Karpas-422 (cell line): ENCODE measurements around the gene RPL10. TPM values are rescaled to one million over a fixed set of nuclear protein-coding genes. Genes with fewer than 3 reads are reported as not detected.

Source experiments
- DNase-seq: peaks from one replicate; pipeline ENCODE4 v3.0.0-alpha.2; 2015
- H2AFZ ChIP-seq: fragments of 200-600 bp; sonication (generic); 2 replicates; pipeline ENCODE4 v1.6.1; 2014; ENCODE audit warnings: antibody characterized with exemption, low read length, mixed read lengths
- H3K27ac ChIP-seq: fragments of 200-600 bp; sonication (generic); 2 replicates; pipeline ENCODE4 v1.5.1; 2014; ENCODE audit warnings: mild to moderate bottlenecking, low read length, moderate library complexity
- H3K27me3 ChIP-seq: fragments of 200-600 bp; sonication (generic); 2 replicates; pipeline ENCODE4 v1.6.1; 2014; ENCODE audit warnings: low read length, mixed read lengths
- H3K36me3 ChIP-seq: fragments of 200-600 bp; sonication (generic); 2 replicates; pipeline ENCODE4 v1.6.1; 2014; ENCODE audit warnings: low read length, mixed read lengths; ENCODE audit not compliant: insufficient read depth
- H3K4me1 ChIP-seq: fragments of 200-600 bp; sonication (generic); 2 replicates; pipeline ENCODE4 v1.6.1; 2014; ENCODE audit warnings: mild to moderate bottlenecking, low read length, mixed read lengths
- H3K4me2 ChIP-seq: fragments of 200-600 bp; sonication (generic); 2 replicates; pipeline ENCODE4 v1.6.1; 2014; ENCODE audit warnings: low read length, low read depth, mild to moderate bottlenecking; ENCODE audit not compliant: poor library complexity, severe bottlenecking
- H3K4me3 ChIP-seq: fragments of 200-600 bp; sonication (generic); 2 replicates; pipeline ENCODE4 v1.5.1; 2014; ENCODE audit warnings: mild to moderate bottlenecking, antibody characterized with exemption, low read length, mixed read lengths
- H3K79me2 ChIP-seq: fragments of 200-600 bp; sonication (generic); 2 replicates; pipeline ENCODE4 v1.6.1; 2014; ENCODE audit warnings: mild to moderate bottlenecking, low read length, mixed read lengths
- H3K9ac ChIP-seq: fragments of 200-600 bp; sonication (generic); 2 replicates; pipeline ENCODE4 v1.6.0; 2014; ENCODE audit warnings: low read length
- H3K9me2 ChIP-seq: fragments of 200-600 bp; sonication (generic), shearing (Covaris generic); replicated peaks from 2 replicates; pipeline ENCODE4 v1.6.0; 2014; ENCODE audit warnings: mild to moderate bottlenecking, low read length, moderate library complexity; ENCODE audit not compliant: insufficient read depth
- H3K9me3 ChIP-seq: fragments of 300-700, 200-600 bp; sonication (generic); 2 replicates; pipeline ENCODE4 v1.6.1; 2014; ENCODE audit warnings: low read length, mixed read lengths
- H4K20me1 ChIP-seq: fragments of 200-600 bp; sonication (generic); 2 replicates; pipeline ENCODE4 v1.6.1; 2014; ENCODE audit warnings: mild to moderate bottlenecking, antibody characterized with exemption, low read length, low read depth; ENCODE audit not compliant: insufficient read depth
- total RNA-seq: library from RNA; depleted of rRNA; stranded (reverse); fragments of >200 nt; shearing (Covaris generic); gene quantifications from 2 replicates; pipeline ENCODE4 v1.2.3, GENCODE V29; 2014; ENCODE audit warnings: low replicate concordance

RPL10 gene
- total RNA-seq, 1 experiment from 2014 or later = 4,432 TPM

DNA sequence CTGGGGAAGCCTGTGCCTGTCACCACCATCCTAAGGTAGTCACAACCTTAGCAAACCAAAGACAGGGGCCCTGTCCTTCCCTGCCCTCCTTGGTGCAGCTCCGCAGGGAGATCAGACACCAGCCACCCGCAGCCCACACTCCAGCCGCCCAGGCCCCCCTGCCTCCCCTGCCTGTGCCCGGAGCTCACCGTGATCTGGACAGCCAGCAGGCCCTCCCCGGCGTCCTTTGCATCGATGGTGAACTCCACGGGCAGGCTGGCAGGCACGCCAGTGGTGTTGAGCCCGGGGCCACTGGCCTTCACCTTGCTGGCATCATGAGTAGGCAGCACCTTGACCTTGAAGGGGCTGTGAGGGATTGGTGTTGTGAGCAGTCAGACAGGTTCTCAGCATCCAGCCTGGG lies 40.2 kb upstream of the RPL10 start:
- H3K4me3 ChIP-seq = no peak overlapping the region
- H3K79me2 ChIP-seq = no peaks in the 10 kb centered on the region
- no peaks in the 10 kb centered on the region for H3K27me3 ChIP-seq
- H4K20me1 ChIP-seq = no peaks in the 10 kb centered on the region
- no peak overlapping the region for H3K27ac ChIP-seq
- no peak overlapping the region for H3K4me2 ChIP-seq
- no peaks in the 10 kb centered on the region for H3K36me3 ChIP-seq
- no peaks in the 10 kb centered on the region for H3K9me2 ChIP-seq
- no peak for DNase-seq
- H3K9ac ChIP-seq = no peak overlapping the region
- no peaks in the 10 kb centered on the region for H3K4me1 ChIP-seq
- H2AFZ ChIP-seq = no peak overlapping the region
- no peaks in the 10 kb centered on the region for H3K9me3 ChIP-seq

DNA sequence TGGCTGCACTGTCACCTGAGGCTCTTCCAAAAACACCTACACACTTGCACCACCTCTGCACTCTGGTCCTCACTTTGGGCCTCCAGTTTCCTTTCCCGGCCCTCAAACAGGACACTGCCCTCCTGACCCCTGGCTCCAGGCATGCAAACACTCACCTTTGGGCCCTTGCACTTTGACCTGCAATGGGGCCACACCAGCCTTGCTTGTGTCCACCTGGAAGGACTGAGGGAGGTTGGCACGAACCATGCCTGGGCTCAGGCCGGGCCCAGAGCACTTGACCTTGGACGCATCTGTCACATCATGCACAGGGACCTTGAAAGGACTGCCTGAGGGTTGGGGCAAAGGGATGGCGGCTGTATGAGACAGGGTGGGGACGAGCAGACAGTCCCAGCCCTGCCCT lies 39.3 kb upstream of the RPL10 start:
- no peak overlapping the region for H3K4me2 ChIP-seq
- no peak overlapping the region for H2AFZ ChIP-seq
- H3K27ac ChIP-seq = no peak overlapping the region
- no peaks in the 10 kb centered on the region for H3K36me3 ChIP-seq
- H3K9me2 ChIP-seq = no peaks in the 10 kb centered on the region
- no peaks in the 10 kb centered on the region for H3K9me3 ChIP-seq
- DNase-seq = no peak
- H3K4me1 ChIP-seq = no peaks in the 10 kb centered on the region
- H3K4me3 ChIP-seq = no peak overlapping the region
- no peaks in the 10 kb centered on the region for H4K20me1 ChIP-seq
- no peaks in the 10 kb centered on the region for H3K27me3 ChIP-seq
- no peak overlapping the region for H3K9ac ChIP-seq
- no peaks in the 10 kb centered on the region for H3K79me2 ChIP-seq

DNA sequence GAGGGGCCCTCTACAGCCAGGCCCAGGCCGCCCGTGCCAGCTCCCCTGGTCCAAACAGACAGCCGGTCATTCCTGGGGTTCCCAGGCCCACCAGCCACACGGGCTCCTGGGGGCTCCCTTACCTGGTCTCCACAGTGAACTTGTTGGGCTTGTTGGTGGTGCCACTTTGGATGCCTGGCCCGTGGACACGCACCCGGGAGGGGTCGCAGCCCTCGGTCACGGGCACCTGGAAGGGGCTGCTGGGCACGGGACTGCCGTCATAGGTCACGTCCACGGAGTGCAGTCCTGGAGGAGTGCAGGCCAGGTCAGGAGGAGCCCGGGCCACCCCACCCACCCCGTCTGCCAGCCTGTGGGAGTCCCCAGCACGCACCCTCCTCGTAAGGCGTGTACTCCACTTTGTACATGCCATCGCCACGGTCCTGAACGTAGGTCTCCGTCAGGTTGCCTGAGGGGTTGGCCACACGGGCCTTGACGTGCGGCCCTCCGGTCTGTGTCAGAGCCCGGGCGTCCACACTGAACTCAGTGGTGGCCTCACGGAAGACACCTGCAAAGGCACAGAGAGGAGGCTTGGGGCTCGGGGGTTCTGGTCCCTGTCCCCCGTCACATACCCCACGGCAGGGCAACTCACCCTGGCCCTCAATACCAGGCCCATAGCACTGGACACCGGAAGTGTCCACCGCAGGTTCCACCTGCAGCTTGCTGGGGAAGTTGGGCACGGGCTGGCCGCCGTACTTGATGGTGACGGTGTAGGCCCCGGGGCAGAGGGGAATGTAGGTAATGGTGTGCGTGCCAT lies 38.6 kb upstream of the RPL10 start:
- Histone ChIP-seq H3K9me2 (no peaks in the 10 kb centered on the region), H3K27ac (no peak overlapping the region), H3K27me3 (no peaks in the 10 kb centered on the region), H3K4me1 (no peaks in the 10 kb centered on the region), H3K79me2 (no peaks in the 10 kb centered on the region), H3K36me3 (no peaks in the 10 kb centered on the region), H2AFZ (no peak overlapping the region), H4K20me1 (no peaks in the 10 kb centered on the region), H3K9ac (no peak overlapping the region), H3K9me3 (no peaks in the 10 kb centered on the region), H3K4me3 (no peak overlapping the region), H3K4me2 (no peak overlapping the region)
- DNase-seq = no peak

DNA sequence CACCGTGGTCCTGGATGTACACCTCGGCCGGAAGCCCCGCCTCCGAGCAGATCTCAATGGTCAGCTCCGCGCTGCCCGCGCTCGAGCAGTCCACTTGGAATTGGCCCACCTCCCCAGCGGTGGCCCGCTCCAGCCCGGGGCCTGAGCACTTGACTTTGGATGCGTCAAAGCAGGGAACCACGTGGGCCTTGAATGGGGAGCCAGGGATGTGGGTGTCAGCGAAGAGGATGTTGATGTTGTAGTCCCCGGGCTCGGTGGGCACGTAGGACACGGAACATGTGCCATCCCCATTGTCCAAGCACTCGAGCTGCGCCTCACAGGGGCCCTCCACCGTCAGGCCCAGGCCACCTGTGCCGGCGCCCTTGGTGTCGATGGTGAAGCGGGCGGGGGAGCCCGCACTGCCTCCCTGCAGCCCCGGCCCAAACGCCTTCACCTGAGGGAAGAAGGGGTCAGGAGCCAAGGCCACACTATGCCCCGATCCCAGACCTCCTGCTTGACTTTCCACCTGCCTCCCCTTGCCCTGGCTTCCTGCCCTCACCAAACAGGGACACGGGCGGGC lies 37.9 kb upstream of the RPL10 start:
- Histone ChIP-seq H3K4me1 (no peaks in the 10 kb centered on the region), H3K9me3 (no peaks in the 10 kb centered on the region), H4K20me1 (no peaks in the 10 kb centered on the region), H3K36me3 (no peaks in the 10 kb centered on the region), H3K79me2 (no peaks in the 10 kb centered on the region), H3K4me3 (no peak overlapping the region), H3K27me3 (no peaks in the 10 kb centered on the region), H2AFZ (no peak overlapping the region), H3K27ac (no peak overlapping the region), H3K9ac (no peak overlapping the region), H3K4me2 (no peak overlapping the region), H3K9me2 (no peaks in the 10 kb centered on the region)
- no peak for DNase-seq

DNA sequence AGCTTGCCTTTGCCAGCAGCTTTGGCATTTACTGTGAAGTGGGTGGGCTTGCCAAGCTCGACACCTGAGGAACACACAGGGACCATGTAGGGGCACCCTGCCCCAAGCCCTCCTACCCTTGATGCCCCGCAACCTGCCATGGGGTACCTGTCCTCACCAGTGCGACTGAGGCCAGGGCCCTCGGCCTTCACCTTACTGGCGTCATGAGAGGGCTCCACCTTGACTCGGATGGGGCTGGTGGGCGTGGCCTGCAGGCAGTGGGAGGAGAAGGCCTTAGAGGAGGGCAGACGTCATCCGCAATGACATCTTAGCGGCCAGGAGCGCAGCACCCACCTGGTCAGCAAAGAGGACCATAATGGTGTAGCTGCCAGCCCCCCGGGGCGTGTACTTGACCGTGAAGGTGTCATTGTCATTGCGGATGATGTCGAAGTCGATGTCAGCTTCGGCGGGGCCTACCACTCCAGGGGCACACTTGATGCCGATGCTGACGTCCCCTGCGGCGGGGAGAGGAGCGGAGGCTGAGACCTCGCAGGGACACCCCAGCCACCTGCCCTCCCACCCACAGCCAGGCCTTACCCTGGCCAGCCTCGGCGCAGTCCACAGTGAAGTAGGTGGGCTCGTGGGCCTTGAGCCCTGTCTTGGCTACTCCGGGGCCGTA lies 36.0 kb upstream of the RPL10 start:
- Histone ChIP-seq H3K4me3 (no peak overlapping the region), H3K9me2 (no peaks in the 10 kb centered on the region), H3K4me1 (no peaks in the 10 kb centered on the region), H3K79me2 (no peaks in the 10 kb centered on the region), H3K27me3 (no peaks in the 10 kb centered on the region), H3K9me3 (no peaks in the 10 kb centered on the region), H3K4me2 (no peak overlapping the region), H4K20me1 (no peaks in the 10 kb centered on the region), H2AFZ (no peak overlapping the region), H3K9ac (no peak overlapping the region), H3K27ac (no peak overlapping the region), H3K36me3 (no peaks in the 10 kb centered on the region)
- no peak for DNase-seq

DNA sequence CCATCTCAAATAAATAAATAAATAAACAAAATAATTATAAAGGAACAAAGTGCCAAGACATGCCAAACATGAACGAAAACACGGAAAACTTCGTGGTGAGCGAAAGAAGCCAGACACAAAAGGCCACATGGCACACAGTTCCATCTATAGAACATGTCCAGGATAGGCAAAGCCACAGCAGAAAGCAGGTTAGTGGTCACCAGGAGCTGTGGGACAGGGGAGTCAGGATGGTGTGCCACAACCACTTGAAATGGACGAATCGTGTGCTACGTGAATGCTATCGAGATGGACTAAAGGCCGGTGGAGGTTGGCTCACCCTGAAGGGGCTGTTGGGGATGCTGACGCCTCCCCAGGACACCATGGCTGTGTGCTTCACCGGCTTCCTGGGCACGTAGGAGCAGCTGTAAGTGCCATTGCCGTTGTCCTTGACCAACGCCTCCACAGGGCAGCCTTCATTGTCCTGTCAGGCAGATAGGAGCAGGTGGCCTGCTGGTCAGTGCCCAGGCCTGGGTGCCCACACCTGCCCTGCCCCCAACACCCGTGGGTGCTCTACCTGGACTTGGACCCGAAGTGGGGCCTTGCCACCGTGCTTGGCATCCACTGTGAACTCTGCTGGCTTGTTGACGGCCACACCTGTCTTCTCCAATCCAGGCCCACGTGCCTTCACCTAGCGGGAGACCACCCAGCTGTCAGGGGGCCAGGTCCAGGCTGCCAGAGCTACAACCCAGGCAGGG lies 34.3 kb upstream of the RPL10 start:
- Histone ChIP-seq H3K36me3 (no peaks in the 10 kb centered on the region), H3K9me3 (no peaks in the 10 kb centered on the region), H3K27me3 (no peaks in the 10 kb centered on the region), H3K9ac (no peak overlapping the region), H3K27ac (no peak overlapping the region), H2AFZ (no peak overlapping the region), H4K20me1 (no peaks in the 10 kb centered on the region), H3K4me1 (peaks cover 4% of the 10 kb centered on the region), H3K9me2 (no peaks in the 10 kb centered on the region), H3K4me2 (no peak overlapping the region), H3K4me3 (no peak overlapping the region), H3K79me2 (peaks cover 4% of the 10 kb centered on the region)
- no peak for DNase-seq

DNA sequence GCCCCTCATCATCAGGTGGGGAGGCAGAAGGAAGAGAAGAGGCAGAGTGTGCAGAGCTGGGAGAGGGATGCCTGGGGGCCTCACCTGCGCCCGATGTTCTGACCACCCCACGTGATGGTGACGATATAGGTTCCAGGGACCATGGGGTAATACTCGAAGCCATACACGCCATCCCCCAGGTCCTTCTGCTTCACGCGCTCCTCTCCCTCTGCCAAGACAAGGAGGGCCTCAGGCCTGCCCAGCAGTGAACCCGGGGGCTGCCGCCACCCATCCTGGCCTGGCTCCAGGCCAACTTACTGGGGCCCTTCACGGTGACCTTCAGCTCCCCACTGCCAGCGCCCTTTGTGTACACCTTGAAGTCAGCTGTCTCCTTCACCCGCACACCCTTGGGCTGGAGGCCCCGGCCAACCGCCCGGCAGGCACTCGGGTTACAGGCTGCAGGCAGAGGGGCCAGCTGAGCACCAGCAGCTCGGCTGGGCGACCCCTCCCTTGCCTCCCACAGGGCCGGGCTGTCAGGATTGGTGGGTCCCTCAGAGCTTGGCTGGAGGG lies 33.1 kb upstream of the RPL10 start:
- Histone ChIP-seq H3K79me2 (peaks cover 15% of the 10 kb centered on the region), H3K36me3 (no peaks in the 10 kb centered on the region), H3K4me2 (no peak overlapping the region), H3K9ac (no peak overlapping the region), H3K9me2 (no peaks in the 10 kb centered on the region), H4K20me1 (no peaks in the 10 kb centered on the region), H3K4me3 (no peak overlapping the region), H3K27ac (no peak overlapping the region), H3K27me3 (no peaks in the 10 kb centered on the region), H3K4me1 (peaks cover 15% of the 10 kb centered on the region), H2AFZ (no peak overlapping the region), H3K9me3 (no peaks in the 10 kb centered on the region)
- DNase-seq = no peak
